Left lung (tissue), 14 donors: ENCODE results near the gene GPR119. TPM values are rescaled to one million over a fixed set of nuclear protein-coding genes. Genes with fewer than 3 reads are reported as not detected.
"Not testable (repeated sequence)": the region's sequence is repeated elsewhere in the genome, so short reads cannot be mapped to it uniquely, and the experiment has no call there.

ENCODE experiments used
- ATAC-seq: fragments of 200-7000 bp; cut with Tn5 transposase; one replicate; pipeline ENCODE4 v1.9.1; 2020; ENCODE audit warnings: moderate library complexity
- DNase-seq, 4 donors: peaks; one replicate each; pipeline ENCODE4 v3.0.0-alpha.2; 2013 to 2020
- H3K27ac ChIP-seq, 2 donors: fragments of 200-600 bp; sonication (generic) in 1 of 2; one replicate each; pipeline versions ENCODE4 v1.5.0 to v1.8.0; 2020 to 2021
- H3K27me3 ChIP-seq, 2 donors: fragments of 200-600 bp; sonication (generic) in 1 of 2; one replicate each; pipeline versions ENCODE4 v1.5.0 to v1.8.0; 2020 to 2021
- H3K36me3 ChIP-seq, 2 donors: fragments of 200-600 bp; sonication (generic) in 1 of 2; one replicate each; pipeline versions ENCODE4 v1.5.0 to v1.8.0; 2020 to 2021
- H3K4me1 ChIP-seq, 2 donors: fragments of 200-600 bp; one replicate each; pipeline ENCODE4 v1.8.0; 2021
- H3K4me3 ChIP-seq, 2 donors: fragments of 200-600 bp; sonication (generic) in 1 of 2; one replicate each; pipeline versions ENCODE4 v1.5.0 to v1.8.0; 2020 to 2021; ENCODE audit warnings: mild to moderate bottlenecking in 1 of 2
- H3K9me3 ChIP-seq, 2 donors: fragments of 200-600 bp; sonication (generic) in 1 of 2; one replicate each; pipeline versions ENCODE4 v1.5.0 to v1.8.0; 2020 to 2021
- intact Hi-C, 2 donors: fragments of 100-400 bp; cut with DNase I; formaldehyde crosslinking; loops; one replicate each; pipeline versions ENCODE4 v1.11.2 to v1.14.2; 2022
- long read RNA-seq, 12 donors: library from polyadenylated mRNA in 2 of 12; unstranded in 2 of 12; transcript quantifications; one replicate each; pipeline ENCODE4 v2.0.0 and lab custom pipeline, GENCODE V29; 2019 to 2026
- polyA plus RNA-seq, 6 donors: library from polyadenylated mRNA; unstranded; fragments of 120-200 nt; gene quantifications; one replicate each; pipeline ENCODE4 v1.2.1, GENCODE V29; 2013; ENCODE audit not compliant: insufficient read length in 6 of 6
- total RNA-seq, 2 donors: library from RNA; stranded (reverse); fragmentation: NEBNext Ultra II Directional; extraction: Animal tissue kit (Norgen Biotek cat#: 25700); gene quantifications; one replicate each; pipeline ENCODE4 v1.2.1, GENCODE V29; 2021
- TF ChIP-seq, protein P1 (sequence below), 2 donors: fragments of 200-600 bp; sonication (generic) in 1 of 2; IDR thresholded peaks; one replicate each; pipeline versions ENCODE4 v1.5.0 to v1.8.0; 2021; ENCODE audit warnings: antibody characterized with exemption in 2 of 2
- donor health status: DM: no; HTN: yes; CAD: no.
- donor health status: DM: no; HTN: no; CAD: no.

Gene GPR119
- total RNA-seq (not detected), polyA plus RNA-seq (not detected)
- long read RNA-seq, donor 1 = 0 reads
- long read RNA-seq, donor 2 = 0 reads
- long read RNA-seq, donor 3 = 0 reads
- long read RNA-seq, donor 4 = 0 reads
- long read RNA-seq, donor 5 = 0 reads
- long read RNA-seq, donor 6 = 0 reads
- long read RNA-seq, donor 7 = 0 reads
- long read RNA-seq, donor 8 = 0 reads
- long read RNA-seq, donor 9 = 0 reads
- long read RNA-seq, donor 10 = 0 reads
- long read RNA-seq, donor 11, partial matches to known transcripts = 0 of 1 reads
- long read RNA-seq, donor 11, other reads (novel, unspliced or antisense) = 0 of 1 reads
- long read RNA-seq, donor 12 = 0 reads

DNA sequence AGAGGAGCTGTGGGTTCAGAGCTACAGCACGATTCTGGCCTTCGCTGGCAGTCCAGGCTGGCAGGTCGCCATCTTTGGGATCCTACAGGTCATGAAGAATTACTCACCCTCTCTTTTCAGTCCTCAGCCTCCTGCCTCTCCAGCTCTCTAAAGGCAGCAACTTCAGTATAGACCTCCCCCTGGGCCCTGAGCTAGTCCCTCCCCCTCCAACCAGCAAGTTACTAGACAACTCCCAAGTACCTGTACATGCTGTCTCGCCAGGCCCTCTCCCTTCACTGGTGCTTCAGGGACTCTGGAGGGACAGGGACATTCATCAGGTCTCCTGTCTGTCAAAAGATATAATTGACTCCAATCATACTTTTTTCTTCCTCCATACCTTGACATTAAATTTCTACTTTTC lies at the start of gene GPR119:
GPR119 (minus strand) TSS at position 155 of the 400 bp plus-strand sequence. CDS start 227 bp downstream, outside the sequence.
- ATAC-seq (no peak), DNase-seq (no peak)
- Histone ChIP-seq H3K9me3 (no peaks in the 10 kb centered on the region), H3K36me3 (no peaks in the 10 kb centered on the region), H3K4me3 (no peak within 1 kb of the TSS), H3K27ac (no peak within 1 kb of the TSS), H3K4me1 (no peaks in the 10 kb centered on the region), H3K27me3 (no peaks in the 10 kb centered on the region)
- TF ChIP-seq, protein P1, sequence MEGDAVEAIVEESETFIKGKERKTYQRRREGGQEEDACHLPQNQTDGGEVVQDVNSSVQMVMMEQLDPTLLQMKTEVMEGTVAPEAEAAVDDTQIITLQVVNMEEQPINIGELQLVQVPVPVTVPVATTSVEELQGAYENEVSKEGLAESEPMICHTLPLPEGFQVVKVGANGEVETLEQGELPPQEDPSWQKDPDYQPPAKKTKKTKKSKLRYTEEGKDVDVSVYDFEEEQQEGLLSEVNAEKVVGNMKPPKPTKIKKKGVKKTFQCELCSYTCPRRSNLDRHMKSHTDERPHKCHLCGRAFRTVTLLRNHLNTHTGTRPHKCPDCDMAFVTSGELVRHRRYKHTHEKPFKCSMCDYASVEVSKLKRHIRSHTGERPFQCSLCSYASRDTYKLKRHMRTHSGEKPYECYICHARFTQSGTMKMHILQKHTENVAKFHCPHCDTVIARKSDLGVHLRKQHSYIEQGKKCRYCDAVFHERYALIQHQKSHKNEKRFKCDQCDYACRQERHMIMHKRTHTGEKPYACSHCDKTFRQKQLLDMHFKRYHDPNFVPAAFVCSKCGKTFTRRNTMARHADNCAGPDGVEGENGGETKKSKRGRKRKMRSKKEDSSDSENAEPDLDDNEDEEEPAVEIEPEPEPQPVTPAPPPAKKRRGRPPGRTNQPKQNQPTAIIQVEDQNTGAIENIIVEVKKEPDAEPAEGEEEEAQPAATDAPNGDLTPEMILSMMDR (IDR thresholded peaks at IDR 0.05) = no peak
- intact Hi-C loops = no loop called here

DNA sequence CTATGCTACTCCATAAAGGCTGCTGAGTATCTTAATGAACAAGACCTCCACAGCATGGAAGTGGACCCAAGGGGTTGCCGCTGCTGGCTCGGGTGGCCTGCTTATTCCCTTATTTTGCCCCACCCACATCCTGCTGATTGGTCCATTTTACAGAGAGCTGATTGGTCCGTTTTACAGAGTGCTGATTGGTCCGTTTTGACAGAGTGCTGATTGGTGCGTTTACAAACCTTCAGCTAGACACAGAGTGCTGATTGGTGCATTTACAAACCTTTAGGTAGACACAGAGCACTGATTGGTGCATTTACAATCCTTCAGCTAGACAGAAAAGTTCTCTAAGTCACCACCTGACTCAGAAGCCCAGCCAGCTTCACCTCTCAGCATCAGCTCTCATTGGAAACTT lies 43.8 kb upstream of the GPR119 start:
- ATAC-seq, H3K27ac ChIP-seq, H3K4me3 ChIP-seq, intact Hi-C loops, H3K36me3 ChIP-seq, H3K4me1 ChIP-seq, DNase-seq, H3K27me3 ChIP-seq, H3K9me3 ChIP-seq: not testable (repeated sequence)

DNA sequence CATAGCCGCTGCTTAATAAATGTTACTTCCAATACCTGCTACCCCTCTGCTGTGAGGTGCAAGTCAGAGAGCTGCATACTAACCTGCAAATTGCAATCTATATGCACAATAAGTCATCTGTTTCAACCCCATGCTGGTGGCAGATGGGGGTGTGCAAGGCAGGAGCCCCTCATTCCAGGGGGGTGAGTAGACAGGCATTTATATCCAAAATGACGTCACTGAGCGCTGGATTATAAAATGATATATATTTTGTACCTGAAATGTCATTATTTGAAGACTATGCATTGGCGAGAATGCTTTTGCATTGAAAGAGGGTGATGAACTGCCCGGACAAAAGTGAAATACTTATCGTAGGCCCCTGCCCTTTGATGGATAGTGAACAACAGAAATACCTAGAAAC lies 41.1 kb upstream of the GPR119 start:
- Histone ChIP-seq H3K9me3 (no peaks in the 10 kb centered on the region), H3K27me3 (no peaks in the 10 kb centered on the region), H3K27ac (no peak overlapping the region), H3K4me1 (no peaks in the 10 kb centered on the region), H3K36me3 (no peaks in the 10 kb centered on the region), H3K4me3 (no peak overlapping the region)
- DNase-seq (no peak), ATAC-seq (no peak)
- intact Hi-C loops = no loop called here
- TF ChIP-seq, protein P1 (IDR thresholded peaks at IDR 0.05) = no peak

DNA sequence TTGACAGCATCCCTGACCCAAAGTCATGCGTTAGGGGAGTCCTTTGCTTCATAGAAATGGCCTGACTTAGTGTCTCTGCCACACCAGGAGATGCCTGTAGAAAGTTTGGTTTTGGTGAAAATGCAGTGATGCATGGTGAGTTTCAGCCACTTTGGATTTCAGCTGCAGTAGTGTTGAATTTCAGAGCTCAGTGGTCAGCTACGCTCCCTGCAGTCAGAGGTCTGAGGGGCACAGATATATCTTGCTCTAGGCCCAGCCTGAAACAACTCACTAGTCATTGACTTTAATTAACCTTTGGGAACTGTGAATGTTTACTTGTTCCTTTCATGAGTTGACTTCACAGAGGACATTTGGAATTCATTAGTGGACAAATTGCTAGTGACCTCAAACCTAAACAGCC lies 33.8 kb upstream of the GPR119 start:
- ATAC-seq (no peak), DNase-seq (no peak)
- no peaks in the 10 kb centered on the region for H3K27me3 ChIP-seq
- no peaks in the 10 kb centered on the region for H3K9me3 ChIP-seq
- H3K4me1 ChIP-seq = no peaks in the 10 kb centered on the region
- H3K4me3 ChIP-seq = no peak overlapping the region
- H3K36me3 ChIP-seq = peaks cover 0 to 10% of the 10 kb centered on the region in 2 donors
- H3K27ac ChIP-seq = no peak overlapping the region
- intact Hi-C loops = no loop called here
- TF ChIP-seq, protein P1 (IDR thresholded peaks at IDR 0.05) = no peak

DNA sequence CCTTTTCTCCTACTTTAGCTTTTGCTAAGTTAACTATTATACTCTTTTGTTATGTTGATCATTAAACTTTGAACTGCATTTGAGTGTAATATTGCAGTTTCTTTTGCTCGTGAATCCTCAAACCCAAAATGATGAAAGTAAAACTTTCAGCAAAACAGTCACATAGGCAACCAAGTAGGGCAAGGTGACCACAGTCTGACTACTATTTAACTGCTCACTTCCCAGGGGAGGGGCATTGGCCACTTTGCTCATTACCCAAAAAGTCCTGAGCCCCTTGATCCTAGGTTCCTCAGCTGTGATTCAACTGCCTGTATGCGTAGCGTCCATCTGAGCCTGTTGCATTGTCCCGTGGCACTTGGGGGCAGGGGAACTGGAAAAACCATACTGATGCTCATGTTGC lies 33.3 kb upstream of the GPR119 start:
- Histone ChIP-seq H3K27ac (no peak overlapping the region), H3K4me3 (no peak overlapping the region), H3K27me3 (no peaks in the 10 kb centered on the region), H3K36me3 (peaks cover 0 to 10% of the 10 kb centered on the region in 2 donors), H3K9me3 (no peaks in the 10 kb centered on the region), H3K4me1 (no peaks in the 10 kb centered on the region)
- DNase-seq (no peak), ATAC-seq (no peak)
- intact Hi-C loops = no loop called here
- TF ChIP-seq, protein P1 (IDR thresholded peaks at IDR 0.05) = no peak

DNA sequence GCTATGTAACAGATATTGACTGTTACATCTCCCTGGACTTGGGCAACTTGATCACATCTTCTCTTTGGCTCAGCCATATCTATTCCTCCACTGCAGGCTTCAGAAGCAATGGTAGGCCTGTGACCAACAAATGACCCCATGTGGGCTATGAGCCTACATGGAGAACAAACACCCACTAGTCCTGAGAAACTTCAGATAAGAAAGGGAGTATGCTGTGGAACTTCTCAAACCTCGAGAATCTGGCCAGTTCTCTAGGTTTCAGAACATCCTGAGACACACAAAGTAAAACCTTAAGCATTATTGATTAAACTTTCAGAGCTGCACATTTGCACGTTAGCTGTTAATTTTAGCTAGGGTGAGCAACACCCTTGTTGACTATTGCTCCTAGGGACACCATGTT lies 32.6 kb upstream of the GPR119 start:
- no peaks in the 10 kb centered on the region for H3K4me1 ChIP-seq
- TF ChIP-seq, protein P1 (IDR thresholded peaks at IDR 0.05) = no peak
- ATAC-seq = no peak
- H3K36me3 ChIP-seq = peaks cover 0 to 10% of the 10 kb centered on the region in 2 donors
- intact Hi-C loops = no loop called here
- H3K9me3 ChIP-seq = no peaks in the 10 kb centered on the region
- no peak overlapping the region for H3K4me3 ChIP-seq
- H3K27ac ChIP-seq = no peak overlapping the region
- DNase-seq = no peak
- no peaks in the 10 kb centered on the region for H3K27me3 ChIP-seq
